ENCODE measurements around the gene CLEC9A.

Gene CLEC9A

GRCh38 chr12:10113920-10114319 lies 83.4 kb downstream of the CLEC9A start:
- DNase-seq, result no peak

GRCh38 chr12:10115311-10115710 lies 84.8 kb downstream of the CLEC9A start:
- DNase-seq, result no peak
